HEK293T (cell line): ENCODE data around the gene WDR27.

ENCODE experiments used
- CTCF ChIA-PET: fragments of 350-600 bp; formaldehyde crosslinking; extraction: SDS; loops from one replicate; lab custom pipeline; 2021; ENCODE audit warnings: antibody characterized with exemption, inconsistent platforms; lab: Yijun Ruan, JAX
- POLR2A ChIA-PET: fragments of 350-600 bp; formaldehyde crosslinking; extraction: SDS; loops from one replicate; lab custom pipeline; 2020; ENCODE audit warnings: antibody characterized with exemption, inconsistent platforms; lab: Yijun Ruan, JAX
- DNase-seq: peaks from one replicate; pipeline ENCODE4 v3.0.0; 2012; ENCODE audit warnings: mixed read lengths; ENCODE audit errors: extremely low spot score
- ARNT ChIP-seq: fragments of 450-650 bp; IDR thresholded peaks from 2 replicates; pipeline ENCODE4 v1.6.1; 2017; ENCODE audit warnings: mild to moderate bottlenecking
- BHLHE40 ChIP-seq: fragments of 450-650 bp; IDR thresholded peaks from 2 replicates; pipeline ENCODE4 v1.6.1; 2016; ENCODE audit warnings: mild to moderate bottlenecking, moderate library complexity, borderline replicate concordance
- CTBP1 ChIP-seq: fragments of 450-650 bp; IDR thresholded peaks from 2 replicates; pipeline ENCODE4 v1.6.1; 2016; ENCODE audit warnings: borderline replicate concordance
- ELF4 ChIP-seq: fragments of 450-650 bp; IDR thresholded peaks from 2 replicates; pipeline ENCODE4 v1.6.1; 2017; ENCODE audit warnings: antibody characterized with exemption
- FOXA1 ChIP-seq: fragments of 450-650 bp; IDR thresholded peaks from 2 replicates; pipeline ENCODE4 v1.6.1; 2016; ENCODE audit warnings: mild to moderate bottlenecking
- FOXK2 ChIP-seq: fragments of 450-650 bp; IDR thresholded peaks from 2 replicates; pipeline ENCODE4 v1.6.1; 2016; ENCODE audit warnings: mild to moderate bottlenecking
- FOXM1 ChIP-seq: fragments of 450-650 bp; IDR thresholded peaks from 2 replicates; pipeline ENCODE4 v1.6.1; 2017; ENCODE audit warnings: mild to moderate bottlenecking, borderline replicate concordance
- HDGF ChIP-seq: fragments of 450-650 bp; IDR thresholded peaks from 2 replicates; pipeline ENCODE4 v1.6.1; 2017; ENCODE audit warnings: antibody characterized with exemption, borderline replicate concordance
- L3MBTL2 ChIP-seq: fragments of 450-650 bp; conservative IDR thresholded peaks from 2 replicates; pipeline ENCODE4 v1.6.1; 2016; ENCODE audit warnings: mild to moderate bottlenecking
- LEF1 ChIP-seq: fragments of 450-650 bp; IDR thresholded peaks from 2 replicates; pipeline ENCODE4 v1.6.1; 2017; ENCODE audit warnings: mild to moderate bottlenecking, borderline replicate concordance
- NFRKB ChIP-seq: fragments of 450-650 bp; IDR thresholded peaks from 2 replicates; pipeline ENCODE4 v1.6.1; 2016; ENCODE audit warnings: mild to moderate bottlenecking, moderate library complexity
- SP1 ChIP-seq: fragments of 450-650 bp; IDR thresholded peaks from 2 replicates; pipeline ENCODE4 v1.6.1; 2017
- SUZ12 ChIP-seq: fragments of 450-650 bp; IDR thresholded peaks from 2 replicates; pipeline ENCODE4 v1.6.1; 2016; ENCODE audit warnings: mild to moderate bottlenecking
- TARDBP ChIP-seq: fragments of 450-650 bp; IDR thresholded peaks from 2 replicates; pipeline ENCODE4 v1.6.1; 2016
- ZNF384 ChIP-seq: fragments of 450-650 bp; IDR thresholded peaks from 2 replicates; pipeline ENCODE4 v1.6.1; 2016
- TF ChIP-seq, protein P1 (sequence below): fragments of 450-650 bp; IDR thresholded peaks from 2 replicates; pipeline ENCODE4 v1.6.1; 2016

Gene WDR27

DNA sequence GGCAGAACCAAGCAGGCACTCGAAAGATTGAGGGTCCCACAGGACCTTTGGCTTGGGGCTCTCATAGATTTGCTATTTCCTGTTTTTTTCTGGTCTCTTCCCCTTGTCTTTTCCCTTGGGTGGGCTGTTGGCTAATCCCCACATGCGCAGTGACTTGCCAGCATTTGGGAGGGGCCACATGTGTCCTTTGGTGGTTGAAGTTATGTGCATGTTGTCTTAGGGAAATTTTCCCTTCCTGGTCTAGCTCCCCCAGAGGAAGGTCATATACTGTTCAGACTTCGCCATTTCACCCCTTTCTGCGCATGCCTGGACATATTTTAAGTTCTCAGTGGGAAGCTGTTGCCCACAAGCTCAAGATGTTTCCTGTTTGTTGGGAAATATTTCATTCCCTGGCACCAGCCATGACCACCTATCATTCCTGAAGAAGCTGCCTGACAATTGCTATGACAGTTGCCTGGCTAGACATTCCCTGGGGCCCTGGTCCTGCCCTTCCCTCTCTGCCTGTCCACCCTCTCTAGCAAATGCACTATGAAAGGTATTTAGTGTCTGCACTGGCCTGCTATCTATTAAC lies 292.0 kb downstream of the WDR27 start:
- ChIA-PET CTCF (no interaction called here), POLR2A (no interaction called here)
- no peak for TF ChIP-seq ARNT
- TF ChIP-seq FOXA1: no peak
- no peak for DNase-seq

DNA sequence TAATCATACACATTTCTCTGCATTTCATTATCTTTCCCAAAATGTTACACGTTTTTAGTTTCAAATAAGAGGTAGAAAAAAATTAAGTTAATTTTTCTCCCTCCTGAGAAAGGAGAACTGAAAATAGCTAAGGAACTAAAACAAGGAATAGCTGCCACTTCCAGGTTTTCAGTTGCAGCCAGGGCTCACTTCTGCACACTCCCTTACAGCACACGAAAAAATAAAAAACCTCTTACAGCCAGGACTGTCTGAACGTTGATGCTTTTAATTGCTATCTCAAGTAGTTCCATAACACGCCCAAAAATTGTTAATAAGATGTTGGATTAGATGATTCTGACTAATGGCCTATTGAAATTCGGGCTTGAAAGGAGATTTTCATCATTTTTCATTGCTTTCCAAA lies 294.5 kb downstream of the WDR27 start:
- TF ChIP-seq FOXA1 (no peak), ELF4 (no peak), ZNF384 (no peak), SUZ12 (no peak), LEF1 (no peak), BHLHE40 (no peak), HDGF (no peak), CTBP1 (no peak), TARDBP (no peak), FOXM1 (no peak), ARNT (no peak), L3MBTL2 (no peak), SP1 (no peak), FOXK2 (no peak), NFRKB (no peak)
- TF ChIP-seq, protein P1, sequence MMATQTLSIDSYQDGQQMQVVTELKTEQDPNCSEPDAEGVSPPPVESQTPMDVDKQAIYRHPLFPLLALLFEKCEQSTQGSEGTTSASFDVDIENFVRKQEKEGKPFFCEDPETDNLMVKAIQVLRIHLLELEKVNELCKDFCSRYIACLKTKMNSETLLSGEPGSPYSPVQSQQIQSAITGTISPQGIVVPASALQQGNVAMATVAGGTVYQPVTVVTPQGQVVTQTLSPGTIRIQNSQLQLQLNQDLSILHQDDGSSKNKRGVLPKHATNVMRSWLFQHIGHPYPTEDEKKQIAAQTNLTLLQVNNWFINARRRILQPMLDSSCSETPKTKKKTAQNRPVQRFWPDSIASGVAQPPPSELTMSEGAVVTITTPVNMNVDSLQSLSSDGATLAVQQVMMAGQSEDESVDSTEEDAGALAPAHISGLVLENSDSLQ: no peak
- no peak for DNase-seq
- ChIA-PET CTCF (no interaction called here), POLR2A (no interaction called here)
